Mesenchymal stem cell (in vitro differentiated cells and primary cell): Measurements from ENCODE around the gene TCAP.
A peak's percentile ranks its signal among the peaks of the same experiment; 100 is the strongest.

ENCODE experiments used
- DNase-seq: peaks from one replicate; pipeline ENCODE4 v3.0.0-alpha.2; 2013
- H2AFZ ChIP-seq: one replicate; pipeline ENCODE4 v1.6.1; 2013; ENCODE audit warnings: low read depth, mild to moderate bottlenecking, control low read depth, inconsistent platforms, low read length, moderate library complexity
- H2AK5ac ChIP-seq: 2 replicates; pipeline ENCODE4 v1.6.1; 2013; ENCODE audit warnings: low read length, moderate library complexity, mild to moderate bottlenecking, inconsistent platforms; ENCODE audit not compliant: severe bottlenecking
- H2BK120ac ChIP-seq: one replicate; pipeline ENCODE4 v1.6.1; 2013; ENCODE audit warnings: low read depth, mild to moderate bottlenecking, inconsistent platforms, low read length, moderate library complexity
- H2BK12ac ChIP-seq, 2 experiments: one replicate each; pipeline ENCODE4 v1.6.1; 2013; ENCODE audit warnings: inconsistent platforms in 2 of 2, low read length in 2 of 2, mild to moderate bottlenecking in 2 of 2, moderate library complexity in 2 of 2, control low read depth in 1 of 2
- H2BK15ac ChIP-seq: one replicate; pipeline ENCODE4 v1.6.1; 2013; ENCODE audit warnings: mild to moderate bottlenecking, low read depth, inconsistent platforms; ENCODE audit not compliant: poor library complexity, severe bottlenecking
- H2BK5ac ChIP-seq: 2 replicates; pipeline ENCODE4 v1.6.1; 2013; ENCODE audit warnings: low read depth, mild to moderate bottlenecking, low read length, control low read depth, inconsistent platforms; ENCODE audit not compliant: poor library complexity, severe bottlenecking
- H3K14ac ChIP-seq, 2 experiments: one replicate each; pipeline ENCODE4 v1.6.1; 2013; ENCODE audit warnings: inconsistent platforms in 2 of 2, low read length in 2 of 2, control low read depth in 1 of 2, mild to moderate bottlenecking in 1 of 2, moderate library complexity in 1 of 2
- H3K18ac ChIP-seq, 2 experiments: one replicate each; pipeline ENCODE4 v1.6.1; 2013; ENCODE audit warnings: inconsistent platforms in 2 of 2, low read length in 2 of 2, control low read depth in 1 of 2, low read depth in 1 of 2, mild to moderate bottlenecking in 1 of 2
- H3K23ac ChIP-seq, 2 experiments: one replicate each; pipeline ENCODE4 v1.6.1; 2013; ENCODE audit warnings: inconsistent platforms in 2 of 2, low read length in 2 of 2, mild to moderate bottlenecking in 2 of 2, moderate library complexity in 2 of 2, control low read depth in 1 of 2
- H3K27ac ChIP-seq: 2 replicates; pipeline ENCODE4 v1.5.1; 2013; ENCODE audit warnings: mild to moderate bottlenecking, moderate library complexity, low read length, control low read depth, inconsistent platforms; ENCODE audit not compliant: poor library complexity, severe bottlenecking
- H3K27me3 ChIP-seq, 2 experiments: 2 replicates each; pipeline versions ENCODE4 v1.6.1 to v1.7.0; 2013; ENCODE audit warnings: low read length in 2 of 2, mild to moderate bottlenecking in 2 of 2, moderate library complexity in 2 of 2, control low read depth in 1 of 2, inconsistent platforms in 1 of 2; ENCODE audit not compliant: control insufficient read depth in 1 of 2, insufficient read depth in 1 of 2
- H3K36me3 ChIP-seq, 2 experiments: 2 replicates each; pipeline versions ENCODE4 v1.6.1 to v1.7.0; 2013; ENCODE audit warnings: low read length in 2 of 2, control low read depth in 1 of 2, inconsistent platforms in 1 of 2, low read depth in 1 of 2, mild to moderate bottlenecking in 1 of 2; ENCODE audit not compliant: insufficient read depth in 2 of 2, control insufficient read depth in 1 of 2
- H3K4ac ChIP-seq, 2 experiments: one replicate each; pipeline ENCODE4 v1.6.1; 2013; ENCODE audit warnings: inconsistent platforms in 2 of 2, low read length in 2 of 2, mild to moderate bottlenecking in 2 of 2, moderate library complexity in 2 of 2, control low read depth in 1 of 2, low read depth in 1 of 2
- H3K4me1 ChIP-seq: 2 replicates; pipeline ENCODE4 v1.6.1; 2013; ENCODE audit warnings: low read depth, low read length, control low read depth; ENCODE audit not compliant: control insufficient read depth, insufficient read depth
- H3K4me2 ChIP-seq: 2 replicates; pipeline ENCODE4 v1.6.1; 2013; ENCODE audit warnings: low read length, mild to moderate bottlenecking, inconsistent platforms; ENCODE audit not compliant: poor library complexity, severe bottlenecking
- H3K4me3 ChIP-seq, 2 experiments: 2 replicates each; pipeline versions ENCODE4 v1.5.1 to v1.7.0; 2013; ENCODE audit warnings: low read length in 2 of 2, mild to moderate bottlenecking in 2 of 2, control low read depth in 1 of 2, low read depth in 1 of 2; ENCODE audit not compliant: insufficient read depth in 1 of 2
- H3K79me1 ChIP-seq: replicated peaks from 2 replicates; pipeline ENCODE4 v1.6.1; 2013; ENCODE audit warnings: mild to moderate bottlenecking, control low read depth, low read length, inconsistent platforms; ENCODE audit not compliant: poor library complexity, severe bottlenecking
- H3K9ac ChIP-seq: 2 replicates; pipeline ENCODE4 v1.7.0; 2013; ENCODE audit warnings: mild to moderate bottlenecking, low read length, moderate library complexity
- H3K9me3 ChIP-seq: 2 replicates; pipeline ENCODE4 v1.7.0; 2013; ENCODE audit warnings: mild to moderate bottlenecking, low read length; ENCODE audit not compliant: control insufficient read depth
- H4K8ac ChIP-seq: one replicate; pipeline ENCODE4 v1.6.1; 2013; ENCODE audit warnings: inconsistent platforms, mild to moderate bottlenecking, low read length, moderate library complexity
- H4K91ac ChIP-seq: one replicate; pipeline ENCODE4 v1.6.1; 2013; ENCODE audit warnings: mild to moderate bottlenecking, low read length, inconsistent platforms
- WGBS: methylation state at CpG from one replicate; pipeline ENCODE4 v1.1.7; 2013; ENCODE audit warnings: mixed read lengths; 5-methylcytosine and 5-hydroxymethylcytosine counted together

The TCAP gene

DNA sequence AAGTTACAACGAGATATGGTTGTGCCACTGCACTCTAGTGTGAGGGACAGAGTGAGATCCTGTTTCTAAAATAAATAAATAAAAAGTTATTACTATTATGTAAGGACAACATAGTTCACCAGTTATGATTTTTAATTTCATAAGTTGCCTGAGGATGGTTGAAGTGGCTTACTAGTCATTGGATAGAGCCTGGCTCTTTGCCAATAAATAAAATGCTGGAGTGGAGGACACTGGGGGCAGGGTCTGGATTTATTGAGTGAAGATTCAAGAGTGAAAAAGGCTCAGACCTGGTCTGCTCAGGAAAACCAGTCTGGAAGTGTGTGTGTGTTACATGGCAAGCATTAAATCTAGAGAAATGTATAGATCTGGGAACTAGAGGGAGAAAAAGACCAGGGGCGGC is 26.1 kb upstream of the TCAP start:
- no peak overlapping the region for H3K9ac ChIP-seq
- peaks cover 51% of the 10 kb centered on the region for H3K4me1 ChIP-seq
- H3K9me3 ChIP-seq, result no peaks in the 10 kb centered on the region
- H3K14ac ChIP-seq, result no peak overlapping the region
- no peak overlapping the region for H2BK15ac ChIP-seq
- H3K36me3 ChIP-seq, result peaks cover 0 to 7% of the 10 kb centered on the region in 2 experiments
- H3K27ac ChIP-seq, result no peak overlapping the region
- no peak overlapping the region for H2BK5ac ChIP-seq
- H3K79me1 ChIP-seq, result peaks cover 29% of the 10 kb centered on the region
- no peak overlapping the region for H2BK120ac ChIP-seq
- no peak overlapping the region for H4K8ac ChIP-seq
- no peak overlapping the region for H3K23ac ChIP-seq
- 98% methylated on average over 1 of the region's 2 CpGs for WGBS
- H3K4me3 ChIP-seq, result no peak overlapping the region
- peak overlapping the region; percentile 30 for H2AK5ac ChIP-seq
- no peak overlapping the region for H2BK12ac ChIP-seq
- no peak overlapping the region for H3K4me2 ChIP-seq
- no peak overlapping the region for H3K18ac ChIP-seq
- no peak overlapping the region for H4K91ac ChIP-seq
- no peaks in the 10 kb centered on the region for H3K27me3 ChIP-seq
- no peak for DNase-seq
- H3K4ac ChIP-seq, result no peak overlapping the region
- H2AFZ ChIP-seq, result no peak overlapping the region

- peak; percentile 48 for DNase-seq
- Histone ChIP-seq H2AK5ac (peak overlapping the region; percentile 30), H3K23ac (no peak overlapping the region), H3K9me3 (no peaks in the 10 kb centered on the region), H2BK12ac (no peak overlapping the region), H3K4me2 (no peak overlapping the region), H4K91ac (no peak overlapping the region), H2BK5ac (no peak overlapping the region), H3K4ac (no peak overlapping the region), H4K8ac (no peak overlapping the region), H2BK120ac (no peak overlapping the region), H2AFZ (no peak overlapping the region), H3K18ac (no peak overlapping the region), H2BK15ac (no peak overlapping the region), H3K27ac (no peak overlapping the region), H3K4me1 (peaks cover 54% of the 10 kb centered on the region), H3K79me1 (peaks cover 32% of the 10 kb centered on the region), H3K9ac (no peak overlapping the region), H3K4me3 (no peak overlapping the region), H3K27me3 (no peaks in the 10 kb centered on the region), H3K36me3 (peaks cover 0 to 7% of the 10 kb centered on the region in 2 experiments), H3K14ac (no peak overlapping the region)
- 87% methylated on average over 11 of the region's 11 CpGs for whole genome bisulfite sequencing
Observed at GRCh38 chr17:39639566-39640458, 25.3 kb upstream of the TCAP start.

GRCh38 chr17:39640591-39641031 is 24.5 kb upstream of the TCAP start:
- Histone ChIP-seq H3K18ac (peak overlapping the region in 1 of 2 experiments; percentile 48), H2AFZ (no peak overlapping the region), H3K79me1 (peaks cover 36% of the 10 kb centered on the region), H3K4ac (peak overlapping the region in 1 of 2 experiments; percentile 44), H3K9ac (no peak overlapping the region), H2BK12ac (no peak overlapping the region), H3K27ac (no peak overlapping the region), H3K4me2 (no peak overlapping the region), H3K36me3 (peaks cover 0 to 7% of the 10 kb centered on the region in 2 experiments), H3K9me3 (no peaks in the 10 kb centered on the region), H2BK15ac (no peak overlapping the region), H2BK5ac (no peak overlapping the region), H4K8ac (no peak overlapping the region), H3K4me1 (peaks cover 57% of the 10 kb centered on the region), H4K91ac (no peak overlapping the region), H2BK120ac (no peak overlapping the region), H3K23ac (no peak overlapping the region), H3K14ac (peak overlapping the region in 1 of 2 experiments; percentile 51), H3K27me3 (no peaks in the 10 kb centered on the region), H2AK5ac (peak overlapping the region; percentile 24), H3K4me3 (no peak overlapping the region)
- 59% methylated on average over 4 of the region's 4 CpGs for WGBS
- peak; percentile 55 for DNase-seq

- Histone ChIP-seq H2BK12ac (no peak overlapping the region), H3K18ac (no peak overlapping the region), H3K14ac (no peak overlapping the region), H3K4ac (no peak overlapping the region), H2AFZ (no peak overlapping the region), H2AK5ac (peak overlapping the region; percentile 24), H3K4me2 (no peak overlapping the region), H3K23ac (no peak overlapping the region), H4K91ac (no peak overlapping the region), H3K79me1 (peaks cover 36% of the 10 kb centered on the region), H3K9me3 (no peaks in the 10 kb centered on the region), H3K27me3 (no peaks in the 10 kb centered on the region), H2BK15ac (no peak overlapping the region), H3K4me3 (no peak overlapping the region), H3K9ac (no peak overlapping the region), H4K8ac (no peak overlapping the region), H2BK5ac (no peak overlapping the region), H3K36me3 (peaks cover 0 to 7% of the 10 kb centered on the region in 2 experiments), H2BK120ac (no peak overlapping the region), H3K27ac (no peak overlapping the region), H3K4me1 (peaks cover 56% of the 10 kb centered on the region)
- WGBS, result 97% methylated on average over 4 of the region's 4 CpGs
- DNase-seq, result no peak
Observed at GRCh38 chr17:39641097-39641496, 24.1 kb upstream of the TCAP start.
